ENCODE measurements around the gene CTNND2.

DNA sequence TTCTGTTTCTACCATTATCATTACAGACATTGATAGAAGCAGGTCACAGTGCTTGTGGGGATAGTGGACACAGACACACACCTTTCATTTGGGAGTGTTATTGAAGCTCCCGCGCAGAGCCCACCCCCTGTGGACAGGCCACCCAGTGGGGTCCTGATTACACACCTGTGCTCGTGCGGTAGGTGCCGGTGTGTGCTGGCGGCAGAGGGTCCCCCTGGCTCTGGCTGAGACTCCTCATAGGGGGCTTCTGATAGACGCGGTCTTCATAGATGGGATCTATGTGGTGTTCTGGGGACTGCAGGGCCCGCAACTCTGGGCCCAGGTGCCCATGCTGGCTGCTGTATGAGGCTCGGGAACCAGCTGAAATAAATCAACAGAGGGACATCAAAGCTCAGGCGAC, 539.7 kb downstream of the CTNND2 start:
- TF ChIP-seq FOXM1 (IDR thresholded peaks at IDR 0.05; ENCODE audit: borderline replicate concordance) (no peak), SUZ12 (IDR thresholded peaks at IDR 0.05) (no peak), ARNT (IDR thresholded peaks at IDR 0.05) (no peak), L3MBTL2 (conservative IDR thresholded peaks at IDR 0.05) (no peak), FOXK2 (IDR thresholded peaks at IDR 0.05) (no peak)

Measured in HEK293T (cell line).